Suppressor macrophage treated with lipopolysaccharide for 1 hour (primary cell): ENCODE results near the gene SPANXC.
"Not testable (repeated sequence)": the region's sequence is repeated elsewhere in the genome, so short reads cannot be mapped to it uniquely, and the experiment has no call there.

Experiments
- DNase-seq, 3 donors: peaks; one replicate each; pipeline ENCODE4 v3.0.0-alpha.2; 2020 to 2022

The SPANXC gene, protein sequence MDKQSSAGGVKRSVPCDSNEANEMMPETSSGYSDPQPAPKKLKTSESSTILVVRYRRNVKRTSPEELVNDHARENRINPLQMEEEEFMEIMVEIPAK

GRCh38 chrX:141242417-141242816 is at the start of gene SPANXC:
TSS of gene SPANXC (minus strand) at chrX:141242517. CDS start at chrX:141242457, 60 bp downstream.
- DNase-seq: not testable (repeated sequence)

- no peak for DNase-seq
Observed at GRCh38 chrX:141279476-141279875, 37.2 kb upstream of the SPANXC start.

DNA sequence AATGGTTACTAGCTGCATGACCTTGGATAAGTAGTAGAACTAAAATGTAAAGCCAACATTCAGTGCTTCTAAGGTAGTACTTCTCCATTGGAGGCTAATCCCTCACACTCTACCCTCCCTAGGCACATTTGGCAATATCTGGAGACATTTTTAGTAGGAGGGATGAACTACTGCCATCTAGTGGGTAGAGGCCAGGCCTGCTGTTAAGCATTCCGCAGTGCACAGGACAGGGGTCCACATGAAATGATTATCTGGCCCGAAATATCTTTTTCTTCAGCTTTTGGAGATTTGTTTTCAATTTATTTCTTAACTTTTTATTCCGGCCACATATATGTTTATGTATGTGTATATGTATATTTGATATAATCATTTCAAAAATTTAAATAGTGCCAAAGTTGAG is 36.0 kb upstream of the SPANXC start:
- peak in 2 of 3 donors; percentile 3 for DNase-seq

GRCh38 chrX:141258080-141258479 is 15.8 kb upstream of the SPANXC start:
- no peak for DNase-seq

DNA sequence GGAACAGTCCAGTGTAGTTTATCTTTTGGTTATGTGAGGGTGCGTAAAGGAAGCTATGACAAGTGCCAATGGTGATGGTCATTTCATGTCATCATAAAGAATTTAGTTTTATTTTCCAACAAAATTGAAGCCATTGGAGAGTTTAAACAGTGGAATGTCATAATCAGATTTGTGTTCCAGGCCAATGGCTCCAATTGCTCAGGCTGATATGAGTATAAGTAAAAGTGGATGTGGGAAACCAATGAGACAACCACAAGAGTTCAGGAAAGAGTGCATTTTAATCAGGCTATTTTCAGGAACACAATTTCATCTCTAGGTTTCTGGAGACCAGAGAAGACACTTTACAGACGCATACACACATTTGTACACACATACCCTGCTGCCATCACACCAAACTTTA is 20.7 kb downstream of the SPANXC start:
- DNase-seq: no peak

GRCh38 chrX:141220342-141221008 is 21.8 kb downstream of the SPANXC start:
- DNase-seq: no peak

DNA sequence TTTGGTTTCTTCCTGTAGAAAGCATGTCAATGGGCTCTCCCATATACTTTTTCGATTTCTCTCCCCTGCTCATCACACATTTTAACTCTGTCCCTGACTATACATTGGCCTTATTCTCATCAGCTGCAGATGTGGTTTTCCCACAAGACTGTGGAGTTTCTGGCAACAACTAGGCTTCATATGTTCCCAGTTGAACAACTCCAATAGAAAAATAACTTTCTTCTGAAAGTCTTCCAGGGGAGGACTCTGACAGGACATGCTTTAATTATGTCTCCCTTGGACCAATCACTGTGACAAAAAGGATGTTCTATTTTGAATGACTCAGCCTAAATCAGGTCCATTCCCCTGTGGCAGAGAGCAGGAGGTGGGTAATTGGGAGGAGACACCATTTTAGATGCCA is 28.1 kb downstream of the SPANXC start:
- no peak for DNase-seq

DNA sequence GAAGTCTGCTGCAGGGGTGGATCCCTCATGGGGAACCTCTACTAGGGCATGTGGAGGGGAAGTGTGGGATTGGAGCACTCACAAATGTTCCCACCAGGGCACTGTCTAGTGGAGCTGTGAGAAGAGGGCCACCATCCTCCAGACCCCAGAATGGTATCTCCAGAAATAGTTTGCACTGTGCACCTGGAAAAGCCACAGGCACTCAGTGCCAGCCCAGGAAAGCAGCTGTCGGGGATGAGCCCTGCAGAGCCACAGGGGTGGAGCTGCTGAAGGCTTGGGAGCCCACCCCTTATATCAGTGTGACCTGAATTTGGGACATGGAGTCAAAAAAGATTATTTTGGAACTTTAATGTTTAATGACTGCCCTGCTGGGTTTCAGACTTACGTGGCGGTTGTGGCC is 40.4 kb downstream of the SPANXC start:
- DNase-seq: no peak
